Transverse colon (tissue), 4 donors: ENCODE results near the gene PSMC3.

Source experiments
- CTCF ChIP-seq, 5 experiments: fragments of 200-600 bp in 3 of 5; fragments of 450-650 bp in 2 of 5; sonication (generic) in 3 of 5; IDR thresholded peaks; 1 replicate in 2 of 5; 2 replicates in 3 of 5; pipeline ENCODE4 v1.5.1; 2016 to 2017; ENCODE audit warnings: antibody characterized with exemption in 5 of 5, inconsistent platforms in 3 of 5, mild to moderate bottlenecking in 2 of 5, moderate library complexity in 1 of 5
- EP300 ChIP-seq: sonication (generic); formaldehyde crosslinking; IDR thresholded peaks from one replicate; pipeline ENCODE4 v1.6.1; 2017; ENCODE audit warnings: antibody characterized with exemption, low read depth
- POLR2AphosphoS5 ChIP-seq, 3 donors: sonication (generic); formaldehyde crosslinking; IDR thresholded peaks; one replicate each; pipeline ENCODE4 v1.6.1; 2016; ENCODE audit warnings: antibody characterized with exemption in 3 of 3

- no peak for TF ChIP-seq CTCF (IDR thresholded peaks at IDR 0.05)
- no peak for TF ChIP-seq POLR2AphosphoS5 (IDR thresholded peaks at IDR 0.05)
- TF ChIP-seq EP300: no peak
These were observed 33.6 kb downstream of the PSMC3 start for GRCh38 chr11:47392546-47393162.
